GM12878 (cell line): ENCODE results near the gene ALDH3A2. TPM values are rescaled to one million over a fixed set of nuclear protein-coding genes. Genes with fewer than 3 reads are reported as not detected.

ENCODE experiments used
- ATAC-seq: fragments of 200-7000 bp; cut with Tn5 transposase; 3 replicates; pipeline ENCODE4 v1.9.1; 2020; ENCODE audit warnings: mild to moderate bottlenecking, moderate library complexity
- BruUV-seq: library from RNA; stranded (reverse); fragments of 400-500 nt; replicated peaks from 2 replicates; lab custom pipeline; 2021; lab: Mats Ljungman, UMichigan
- CTCF ChIA-PET: fragments of 300-600 bp; sonication (Branson Sonifier 250); formaldehyde crosslinking; extraction: SDS; loops from one replicate; lab custom pipeline; 2021; ENCODE audit warnings: inconsistent platforms; lab: Yijun Ruan, JAX
- POLR2A ChIA-PET: fragments of 350-600 bp; formaldehyde crosslinking; extraction: SDS; loops from one replicate; lab custom pipeline; 2021; ENCODE audit warnings: inconsistent platforms; lab: Charles Lee
- RAD21 ChIA-PET: fragments of 300-600 bp; sonication (Branson Sonifier 250); formaldehyde crosslinking; loops from one replicate; lab custom pipeline; 2023; ENCODE audit warnings: antibody characterized with exemption; ENCODE audit not compliant: unreplicated experiment; lab: Charles Lee
- SMC1A ChIA-PET: fragments of 300-600 bp; sonication (Branson Sonifier 250); formaldehyde crosslinking; loops from one replicate; lab custom pipeline; 2023; ENCODE audit not compliant: unreplicated experiment, uncharacterized antibody; lab: Charles Lee
- DNase-seq: peaks from one replicate; pipeline ENCODE4 v3.0.0-alpha.2; 2011; ENCODE audit warnings: low read depth, low spot score
- FAIRE-seq: peaks from 3 replicates; lab custom pipeline; 2011; peaks lifted over from hg19 to GRCh38; lab: Jason Lieb, UNC
- H2AFZ ChIP-seq: 2 replicates; pipeline ENCODE4 v1.6.0; 2011; ENCODE audit warnings: low read depth, low read length, control low read depth; ENCODE audit not compliant: control insufficient read depth
- H3K27ac ChIP-seq: 2 replicates; pipeline ENCODE4 v1.5.1; 2011; ENCODE audit warnings: control low read depth; ENCODE audit not compliant: control insufficient read depth, insufficient read depth
- H3K27me3 ChIP-seq, 2 experiments: replicated peaks in 1 of 2; 2 replicates each; pipeline versions ENCODE4 v1.6.0 to v1.6.1; 2011; ENCODE audit warnings: low read length in 1 of 2; ENCODE audit not compliant: control insufficient read depth in 2 of 2, insufficient read depth in 2 of 2
- H3K36me3 ChIP-seq, 2 experiments: 2 replicates each; pipeline ENCODE4 v1.5.1; 2011; ENCODE audit warnings: low read length in 1 of 2; ENCODE audit not compliant: control insufficient read depth in 2 of 2, insufficient read depth in 2 of 2
- H3K4me1 ChIP-seq: 2 replicates; pipeline ENCODE4 v1.6.1; 2011; ENCODE audit warnings: mild to moderate bottlenecking, low read length, moderate library complexity, mixed read lengths; ENCODE audit not compliant: control insufficient read depth, insufficient read depth
- H3K4me2 ChIP-seq: 2 replicates; pipeline ENCODE4 v1.6.0; 2011; ENCODE audit warnings: control low read depth; ENCODE audit not compliant: control insufficient read depth, insufficient read depth
- H3K4me3 ChIP-seq: fragments of 200-600 bp; sonication (generic); 2 replicates; pipeline ENCODE4 v1.5.1; 2016
- H3K79me2 ChIP-seq: 2 replicates; pipeline ENCODE4 v1.6.0; 2011; ENCODE audit warnings: low read length; ENCODE audit not compliant: control insufficient read depth, insufficient read depth
- H3K9ac ChIP-seq: 2 replicates; pipeline ENCODE4 v1.8.0; 2011; ENCODE audit warnings: low read length, control low read depth, mixed read lengths; ENCODE audit not compliant: control insufficient read depth, insufficient read depth
- H3K9me3 ChIP-seq: replicated peaks from 3 replicates; pipeline ENCODE4 v1.5.1; 2011; ENCODE audit warnings: mild to moderate bottlenecking, low read length; ENCODE audit not compliant: control insufficient read depth, insufficient read depth
- H4K20me1 ChIP-seq: 2 replicates; pipeline ENCODE4 v1.6.0; 2011; ENCODE audit not compliant: control insufficient read depth, insufficient read depth
- BHLHE40 ChIP-seq, 2 experiments: fragments of 450-650 bp in 1 of 2; IDR thresholded peaks; 2 replicates each; pipeline ENCODE4 v1.6.1; 2011 to 2017; ENCODE audit warnings: low read depth in 2 of 2, borderline replicate concordance in 1 of 2, improper control_type of control experiment in 1 of 2, low read length in 1 of 2, mild to moderate bottlenecking in 1 of 2
- BRCA1 ChIP-seq: IDR thresholded peaks from 2 replicates; pipeline ENCODE4 v1.6.1; 2011; ENCODE audit warnings: low read depth, low read length, improper control_type of control experiment
- CEBPB ChIP-seq, 2 experiments: fragments of 150-350 bp in 1 of 2; IDR thresholded peaks; 2 replicates each; pipeline ENCODE4 v1.6.1; 2012 to 2014; ENCODE audit warnings: low read depth in 2 of 2, low read length in 2 of 2, borderline replicate concordance in 1 of 2, inconsistent platforms in 1 of 2
- IKZF1 ChIP-seq: fragments of 450-650 bp; conservative IDR thresholded peaks from 2 replicates; pipeline ENCODE4 v1.6.1; 2017; ENCODE audit warnings: antibody characterized with exemption, mild to moderate bottlenecking
- NBN ChIP-seq: fragments of 450-650 bp; IDR thresholded peaks from 2 replicates; pipeline ENCODE4 v1.6.1; 2016
- NR2F1 ChIP-seq: fragments of 450-650 bp; conservative IDR thresholded peaks from 2 replicates; pipeline ENCODE4 v1.6.1; 2017; ENCODE audit warnings: mild to moderate bottlenecking
- SMARCA5 ChIP-seq: fragments of 450-650 bp; IDR thresholded peaks from 2 replicates; pipeline ENCODE4 v1.6.1; 2017; ENCODE audit warnings: mild to moderate bottlenecking
- whole genome bisulfite sequencing: methylation state at CpG from one replicate; pipeline ENCODE4 v1.1.6; 2016; ENCODE audit warnings: low lambda C conversion rate; ENCODE audit not compliant: insufficient replicate concordance, insufficient coverage; ENCODE audit errors: missing lambda C conversion rate; 5-methylcytosine and 5-hydroxymethylcytosine counted together
- in situ Hi-C: fragments of 300-500 bp; cut with MboI; formaldehyde crosslinking; loops from 9 replicates; pipeline ENCODE4 v1.14.3; 2018; ENCODE audit warnings: mixed read lengths
- intact Hi-C: fragments of 100-400 bp; cut with micrococcal nuclease; formaldehyde crosslinking; loops from one replicate; pipeline ENCODE4 v1.14.2; 2022; ENCODE audit not compliant: unreplicated experiment
- polyA plus RNA-seq, 11 experiments: library from polyadenylated mRNA; depleted of rRNA in 4 of 11; unstranded in 6 of 11; stranded (reverse) in 5 of 11; fragments of >200 nt; fragmentation: Nextera tagmentation in 4 of 11; fragmentation: Illumina TruSeq in 1 of 11; extraction: Ambion mirVana in 4 of 11; extraction: Trizol in 1 of 11; gene quantifications; 1 replicate in 1 of 11; 2 replicates in 10 of 11; pipeline versions ENCODE4 v1.2.1 to v1.2.3, GENCODE V29; 2011 to 2016; ENCODE audit warnings: inconsistent platforms in 2 of 11, missing spikeins in 2 of 11, low read depth in 1 of 11
- total RNA-seq, 4 experiments: library from RNA; depleted of rRNA in 3 of 4; stranded (reverse); fragments of >200 nt in 3 of 4; fragmentation: Illumina TruSeq in 1 of 4; extraction: Trizol in 1 of 4; gene quantifications; 2 replicates each; pipeline versions ENCODE4 v1.2.1 to v1.2.3, GENCODE V29; 2013 to 2021
- TF ChIP-seq, protein P1 (sequence below): IDR thresholded peaks from 2 replicates; pipeline ENCODE4 v1.6.1; 2011; ENCODE audit warnings: borderline replicate concordance, low read depth, mild to moderate bottlenecking, moderate library complexity, mixed read lengths, low read length; ENCODE audit not compliant: insufficient read depth; ENCODE audit errors: extremely low read length
- TF ChIP-seq, protein P2 (sequence below): fragments of 150-350 bp; IDR thresholded peaks from 2 replicates; pipeline ENCODE4 v1.6.1; 2016; ENCODE audit warnings: low read depth, low read length

Gene ALDH3A2
- total and polyA plus RNA-seq, 10 of the 15 experiments (the other 5 are each of a cell fraction or from before 2014, with no cell fraction given), result 5.0 to 37.0 (median 26.1) TPM

DNA sequence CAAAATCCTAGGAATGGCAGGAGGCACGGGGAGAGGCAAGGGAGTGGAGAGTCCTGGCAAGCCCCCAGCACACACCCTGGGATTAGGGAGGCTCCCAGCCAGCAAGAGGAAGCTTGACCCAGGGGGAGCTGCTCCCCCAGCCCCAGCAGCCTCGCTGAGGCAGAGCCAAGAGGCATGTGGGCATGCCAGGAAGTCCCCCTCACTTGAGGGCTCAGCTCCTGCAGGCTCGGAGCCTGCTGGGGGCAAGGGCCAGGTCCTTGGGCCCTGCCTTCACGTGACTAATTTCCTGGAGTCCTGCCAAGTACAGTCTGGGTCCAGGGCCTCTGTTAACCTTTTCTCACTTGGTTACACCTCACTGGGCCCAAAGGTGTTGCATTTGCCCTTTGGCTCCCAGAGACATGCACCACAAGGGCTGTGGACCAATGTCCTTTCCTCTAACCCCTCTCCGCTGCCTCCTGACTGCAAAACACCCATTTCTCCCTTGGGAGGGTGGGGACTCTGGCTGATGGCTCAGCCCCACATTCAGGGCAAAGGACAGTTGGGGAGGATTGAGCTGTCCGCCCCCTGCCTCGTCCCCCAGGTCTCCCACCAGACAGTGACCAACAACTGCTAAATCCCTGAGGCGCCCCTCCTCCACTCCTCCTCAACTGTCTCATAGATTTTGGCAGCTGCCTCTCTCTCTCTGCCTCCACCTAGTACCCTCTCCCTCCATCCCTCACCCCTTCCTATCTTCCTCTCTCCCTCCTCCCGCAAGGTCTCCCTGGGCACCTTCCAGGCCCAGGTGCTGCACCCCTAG lies 72.3 kb downstream of the ALDH3A2 start:
- DNase-seq (no peak), FAIRE-seq (no peak)
- WGBS, result 7% methylated on average over 9 of the region's 9 CpGs
- TF ChIP-seq NBN (no peak), CEBPB (IDR thresholded peaks at IDR 0.05; ENCODE audit: borderline replicate concordance in 1 of 2, low read depth in 2 of 2, low read length in 2 of 2) (no peak), BRCA1 (no peak), NR2F1 (0 out of 2 replicates have a peak, but pooled peaks have one; percentile 34), SMARCA5 (no peak), IKZF1 (peak; percentile 34; the same call in 1 of the 2 replicates), BHLHE40 (IDR thresholded peaks at IDR 0.05; ENCODE audit: borderline replicate concordance in 1 of 2, low read depth in 2 of 2, low read length in 1 of 2) (peak in 1 of 2 experiments; percentile 50; a peak in 2 of 4 replicates)
- TF ChIP-seq, protein P1, sequence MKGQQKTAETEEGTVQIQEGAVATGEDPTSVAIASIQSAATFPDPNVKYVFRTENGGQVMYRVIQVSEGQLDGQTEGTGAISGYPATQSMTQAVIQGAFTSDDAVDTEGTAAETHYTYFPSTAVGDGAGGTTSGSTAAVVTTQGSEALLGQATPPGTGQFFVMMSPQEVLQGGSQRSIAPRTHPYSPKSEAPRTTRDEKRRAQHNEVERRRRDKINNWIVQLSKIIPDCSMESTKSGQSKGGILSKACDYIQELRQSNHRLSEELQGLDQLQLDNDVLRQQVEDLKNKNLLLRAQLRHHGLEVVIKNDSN, result peak; percentile 20
- TF ChIP-seq, protein P2, sequence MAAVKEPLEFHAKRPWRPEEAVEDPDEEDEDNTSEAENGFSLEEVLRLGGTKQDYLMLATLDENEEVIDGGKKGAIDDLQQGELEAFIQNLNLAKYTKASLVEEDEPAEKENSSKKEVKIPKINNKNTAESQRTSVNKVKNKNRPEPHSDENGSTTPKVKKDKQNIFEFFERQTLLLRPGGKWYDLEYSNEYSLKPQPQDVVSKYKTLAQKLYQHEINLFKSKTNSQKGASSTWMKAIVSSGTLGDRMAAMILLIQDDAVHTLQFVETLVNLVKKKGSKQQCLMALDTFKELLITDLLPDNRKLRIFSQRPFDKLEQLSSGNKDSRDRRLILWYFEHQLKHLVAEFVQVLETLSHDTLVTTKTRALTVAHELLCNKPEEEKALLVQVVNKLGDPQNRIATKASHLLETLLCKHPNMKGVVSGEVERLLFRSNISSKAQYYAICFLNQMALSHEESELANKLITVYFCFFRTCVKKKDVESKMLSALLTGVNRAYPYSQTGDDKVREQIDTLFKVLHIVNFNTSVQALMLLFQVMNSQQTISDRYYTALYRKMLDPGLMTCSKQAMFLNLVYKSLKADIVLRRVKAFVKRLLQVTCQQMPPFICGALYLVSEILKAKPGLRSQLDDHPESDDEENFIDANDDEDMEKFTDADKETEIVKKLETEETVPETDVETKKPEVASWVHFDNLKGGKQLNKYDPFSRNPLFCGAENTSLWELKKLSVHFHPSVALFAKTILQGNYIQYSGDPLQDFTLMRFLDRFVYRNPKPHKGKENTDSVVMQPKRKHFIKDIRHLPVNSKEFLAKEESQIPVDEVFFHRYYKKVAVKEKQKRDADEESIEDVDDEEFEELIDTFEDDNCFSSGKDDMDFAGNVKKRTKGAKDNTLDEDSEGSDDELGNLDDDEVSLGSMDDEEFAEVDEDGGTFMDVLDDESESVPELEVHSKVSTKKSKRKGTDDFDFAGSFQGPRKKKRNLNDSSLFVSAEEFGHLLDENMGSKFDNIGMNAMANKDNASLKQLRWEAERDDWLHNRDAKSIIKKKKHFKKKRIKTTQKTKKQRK, result no peak
- TF ChIP-seq, all 136 proteins: peak for 4
- Histone ChIP-seq H4K20me1 (no peaks in the 10 kb centered on the region), H2AFZ (no peak overlapping the region), H3K4me2 (no peak overlapping the region), H3K27me3 (peaks cover 2% of the 10 kb centered on the region in 2 experiments; a peak in 2 of 4 replicates), H3K4me1 (no peaks in the 10 kb centered on the region), H3K79me2 (no peaks in the 10 kb centered on the region), H3K4me3 (no peak overlapping the region), H3K9me3 (no peaks in the 10 kb centered on the region), H3K27ac (no peak overlapping the region), H3K36me3 (no peaks in the 10 kb centered on the region), H3K9ac (no peak overlapping the region)
- ChIA-PET RAD21 (no interaction called here), CTCF (interaction anchor here (1.1 kb wide), 1 partner anchor 24 kb away, joined by 4 read pairs; no protein-coding TSS in a partner anchor), POLR2A (no interaction called here), SMC1A (no interaction called here)
- in situ Hi-C loops, result no loop called here
- peak; percentile 61 for ATAC-seq
- intact Hi-C loops, result no loop called here
- no TSS peak for BruUV-seq
